OCI-LY1 (cell line): ENCODE data around the gene FFAR1.

ENCODE experiments used
- H2AFZ ChIP-seq: fragments of 200-600 bp; sonication (generic), shearing (Covaris generic); 2 replicates; pipeline ENCODE4 v1.6.0; 2014; ENCODE audit warnings: antibody characterized with exemption, mild to moderate bottlenecking, low read length
- H3F3A ChIP-seq: fragments of 200-600 bp; sonication (generic), shearing (Covaris generic); 2 replicates; pipeline ENCODE4 v1.6.0; 2014; ENCODE audit warnings: mild to moderate bottlenecking, antibody characterized with exemption, low read length, moderate library complexity; ENCODE audit not compliant: insufficient read depth
- H3K27ac ChIP-seq: fragments of 200-600 bp; sonication (generic); 2 replicates; pipeline ENCODE4 v1.5.1; 2014; ENCODE audit warnings: low read length, mixed run types, mild to moderate bottlenecking, low read depth; ENCODE audit not compliant: poor library complexity, severe bottlenecking
- H3K27me3 ChIP-seq: fragments of 200-600 bp; sonication (generic); 2 replicates; pipeline ENCODE4 v1.6.0; 2014; ENCODE audit warnings: antibody characterized with exemption, mild to moderate bottlenecking, low read length, moderate library complexity; ENCODE audit not compliant: insufficient read depth
- H3K36me3 ChIP-seq: fragments of 200-600 bp; sonication (generic); 2 replicates; pipeline ENCODE4 v1.6.1; 2014; ENCODE audit warnings: mild to moderate bottlenecking, antibody characterized with exemption, low read length, moderate library complexity, mixed read lengths; ENCODE audit not compliant: insufficient read depth
- H3K4me1 ChIP-seq: fragments of 200-600 bp; sonication (generic); 2 replicates; pipeline ENCODE4 v1.5.1; 2014; ENCODE audit warnings: mild to moderate bottlenecking, low read length, moderate library complexity; ENCODE audit not compliant: insufficient read depth, severe bottlenecking
- H3K4me2 ChIP-seq: fragments of 200-600 bp; sonication (generic), shearing (Covaris generic); 2 replicates; pipeline ENCODE4 v1.6.1; 2014; ENCODE audit warnings: low read length
- H3K4me3 ChIP-seq: fragments of 200-600 bp; sonication (generic); 2 replicates; pipeline ENCODE4 v1.5.1; 2014; ENCODE audit warnings: low read length, low read depth, mild to moderate bottlenecking, mixed read lengths; ENCODE audit not compliant: poor library complexity, severe bottlenecking
- H3K79me2 ChIP-seq: fragments of 200-600 bp; shearing (Covaris generic); 2 replicates; pipeline ENCODE4 v1.6.1; 2016; ENCODE audit warnings: mixed run types, low read length, mixed read lengths; ENCODE audit not compliant: insufficient read depth
- H3K9ac ChIP-seq: fragments of 200-600 bp; sonication (generic), shearing (Covaris generic); 2 replicates; pipeline ENCODE4 v1.6.1; 2014; ENCODE audit warnings: mild to moderate bottlenecking, low read length, mixed read lengths
- H3K9me2 ChIP-seq: fragments of 200-600 bp; sonication (generic), shearing (Covaris generic); 2 replicates; pipeline ENCODE4 v1.6.1; 2014; ENCODE audit warnings: low read depth, mild to moderate bottlenecking, low read length, mixed read lengths
- H3K9me3 ChIP-seq: fragments of 200-600 bp; shearing (Covaris generic); 2 replicates; pipeline ENCODE4 v1.6.1; 2014; ENCODE audit warnings: low read length, mixed read lengths
- H4K20me1 ChIP-seq: fragments of 200-600 bp; sonication (generic), shearing (Covaris generic); 2 replicates; pipeline ENCODE4 v1.6.0; 2016; ENCODE audit warnings: mild to moderate bottlenecking, low read length; ENCODE audit not compliant: insufficient read depth
- CTCF ChIP-seq: fragments of 200-600 bp; sonication (generic), shearing (Covaris generic); IDR thresholded peaks from 2 replicates; pipeline ENCODE4 v1.5.1; 2017; ENCODE audit warnings: mild to moderate bottlenecking, antibody characterized with exemption, low read length, moderate library complexity, mixed read lengths
- EZH2 ChIP-seq: fragments of 200-600 bp; sonication (generic), shearing (Covaris generic); IDR thresholded peaks from 2 replicates; pipeline ENCODE4 v1.8.0; 2017; ENCODE audit warnings: borderline replicate concordance, mixed run types, mild to moderate bottlenecking, antibody characterized with exemption, low read length, moderate library complexity, mixed read lengths

Gene FFAR1

DNA sequence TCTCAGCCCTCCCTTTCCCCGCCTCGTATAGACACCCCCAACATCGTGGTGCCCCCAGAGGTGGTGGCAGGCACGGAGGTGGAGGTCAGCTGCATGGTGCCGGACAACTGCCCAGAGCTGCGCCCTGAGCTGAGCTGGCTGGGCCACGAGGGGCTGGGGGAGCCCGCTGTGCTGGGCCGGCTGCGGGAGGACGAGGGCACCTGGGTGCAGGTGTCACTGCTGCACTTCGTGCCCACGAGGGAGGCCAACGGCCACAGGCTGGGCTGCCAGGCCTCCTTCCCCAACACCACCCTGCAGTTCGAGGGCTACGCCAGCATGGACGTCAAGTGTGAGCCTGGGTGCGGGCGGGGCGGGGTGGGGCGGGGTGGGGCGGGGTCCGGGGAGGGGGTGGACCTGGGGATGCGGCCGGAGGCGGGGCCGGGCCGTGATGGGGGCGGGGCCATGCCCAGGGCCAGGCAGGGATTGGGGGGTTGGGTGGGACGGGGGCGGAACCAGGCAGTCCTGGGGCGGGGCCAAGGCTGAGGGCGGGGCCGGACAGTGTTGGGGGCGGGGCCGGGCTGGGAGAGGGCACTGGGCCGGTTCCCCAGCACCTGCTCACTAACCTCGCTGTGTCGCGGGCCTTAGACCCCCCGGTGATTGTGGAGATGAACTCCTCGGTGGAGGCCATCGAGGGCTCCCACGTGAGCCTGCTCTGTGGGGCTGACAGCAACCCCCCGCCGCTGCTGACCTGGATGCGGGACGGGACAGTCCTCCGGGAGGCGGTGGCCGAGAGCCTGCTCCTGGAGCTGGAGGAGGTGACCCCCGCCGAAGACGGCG lies 48.0 kb upstream of the FFAR1 start:
- no peaks in the 10 kb centered on the region for H3K36me3 ChIP-seq
- no peak overlapping the region for H3K4me3 ChIP-seq
- no peak overlapping the region for H2AFZ ChIP-seq
- peaks cover 19% of the 10 kb centered on the region for H3K4me1 ChIP-seq
- H4K20me1 ChIP-seq: no peaks in the 10 kb centered on the region
- H3K27ac ChIP-seq: no peak overlapping the region
- no peak overlapping the region for H3K9ac ChIP-seq
- H3K79me2 ChIP-seq: no peaks in the 10 kb centered on the region
- no peaks in the 10 kb centered on the region for H3K27me3 ChIP-seq
- TF ChIP-seq EZH2: no peak
- no peak for TF ChIP-seq CTCF
- no peak overlapping the region for H3K4me2 ChIP-seq
- H3K9me3 ChIP-seq: no peaks in the 10 kb centered on the region
- H3F3A ChIP-seq: peaks cover 3% of the 10 kb centered on the region; the same call in 1 of the 2 replicates
- no peaks in the 10 kb centered on the region for H3K9me2 ChIP-seq

GRCh38 chr19:35300339-35300649 lies 47.4 kb upstream of the FFAR1 start:
- Histone ChIP-seq H3K4me3 (no peak overlapping the region), H3K9me3 (no peaks in the 10 kb centered on the region), H3K4me1 (peaks cover 19% of the 10 kb centered on the region), H3K9me2 (no peaks in the 10 kb centered on the region), H3K4me2 (no peak overlapping the region), H3K27ac (no peak overlapping the region), H3F3A (peaks cover 3% of the 10 kb centered on the region; the same call in 1 of the 2 replicates), H2AFZ (no peak overlapping the region), H3K27me3 (no peaks in the 10 kb centered on the region), H3K79me2 (no peaks in the 10 kb centered on the region), H4K20me1 (no peaks in the 10 kb centered on the region), H3K9ac (no peak overlapping the region), H3K36me3 (no peaks in the 10 kb centered on the region)
- TF ChIP-seq EZH2 (no peak), CTCF (no peak)

- Histone ChIP-seq H2AFZ (no peak overlapping the region), H4K20me1 (no peaks in the 10 kb centered on the region), H3K27ac (no peak overlapping the region), H3K4me3 (no peak overlapping the region), H3K27me3 (no peaks in the 10 kb centered on the region), H3K9me3 (no peaks in the 10 kb centered on the region), H3K36me3 (no peaks in the 10 kb centered on the region), H3K4me2 (no peak overlapping the region), H3K4me1 (peaks cover 4% of the 10 kb centered on the region), H3K79me2 (no peaks in the 10 kb centered on the region), H3K9ac (no peak overlapping the region), H3F3A (peaks cover 3% of the 10 kb centered on the region; the same call in 1 of the 2 replicates), H3K9me2 (no peaks in the 10 kb centered on the region)
- TF ChIP-seq EZH2 (no peak), CTCF (no peak)
Observed at GRCh38 chr19:35301961-35302360, 45.7 kb upstream of the FFAR1 start.
